ENCODE results near the gene CDH12.
"Not testable (repeated sequence)": the region's sequence is repeated elsewhere in the genome, so short reads cannot be mapped to it uniquely, and the experiment has no call there.

Gene CDH12

DNA sequence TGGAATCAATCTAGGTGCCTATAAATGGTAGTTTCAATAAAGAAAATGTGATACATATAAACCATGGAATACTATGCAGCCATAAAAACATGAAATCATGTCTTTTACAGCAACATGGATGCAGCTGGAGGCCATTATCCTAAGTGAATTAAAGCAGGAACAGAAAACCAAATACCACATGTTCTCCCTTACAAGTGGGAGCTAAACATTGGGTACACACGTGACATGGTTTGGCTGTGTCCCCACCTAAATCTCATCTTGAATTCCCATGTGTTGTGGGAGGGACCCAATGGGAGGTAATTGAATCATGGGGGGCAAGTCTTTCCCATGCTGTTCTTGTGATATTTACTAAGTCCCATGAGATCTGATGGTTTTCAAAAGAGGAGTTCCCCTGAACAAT, 78.9 kb downstream of the CDH12 start:
- not testable (repeated sequence) for DNase-seq (ENCODE audit: low read depth in 3 of 3, low spot score in 1 of 3)

DNA sequence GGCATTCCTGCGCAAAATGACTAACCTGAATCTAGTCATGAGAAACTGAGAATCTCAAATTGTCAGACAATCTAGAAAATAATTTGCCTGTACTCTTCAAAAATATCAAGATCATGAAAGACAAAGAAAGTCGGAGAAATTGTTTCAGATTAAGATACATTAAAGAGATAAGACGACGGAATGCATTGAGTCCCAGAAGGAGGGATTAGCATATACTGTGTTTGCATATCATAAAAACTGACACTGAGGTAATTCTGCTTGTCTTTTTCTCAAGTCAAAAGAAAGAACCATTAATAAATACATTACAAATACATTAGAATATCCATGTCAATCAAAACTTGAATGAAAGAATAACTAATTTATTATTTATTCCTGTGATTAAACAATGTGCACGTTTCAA, 88.4 kb downstream of the CDH12 start:
- DNase-seq (ENCODE audit: low read depth in 3 of 3, low spot score in 1 of 3), result no peak

DNA sequence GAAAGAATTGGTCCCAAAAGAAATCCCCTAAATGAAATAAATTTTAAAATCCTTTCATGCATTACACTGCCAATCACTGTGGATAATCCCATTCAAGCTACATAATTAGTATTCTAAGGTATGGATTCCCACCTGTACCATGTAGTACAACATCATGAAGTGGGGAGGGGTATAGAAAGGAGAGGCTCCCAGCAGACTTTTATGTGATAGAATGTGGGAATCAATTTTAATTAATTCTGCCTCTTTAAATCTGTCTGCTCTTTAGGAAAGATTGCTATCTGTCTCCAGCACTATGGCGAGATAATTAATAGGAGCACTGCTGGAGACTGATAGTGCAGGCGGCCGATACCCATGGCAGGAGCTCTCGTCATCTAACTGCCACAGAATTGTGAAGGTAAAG, 95.4 kb downstream of the CDH12 start:
- no peak for DNase-seq (ENCODE audit: low read depth in 3 of 3, low spot score in 1 of 3)

DNA sequence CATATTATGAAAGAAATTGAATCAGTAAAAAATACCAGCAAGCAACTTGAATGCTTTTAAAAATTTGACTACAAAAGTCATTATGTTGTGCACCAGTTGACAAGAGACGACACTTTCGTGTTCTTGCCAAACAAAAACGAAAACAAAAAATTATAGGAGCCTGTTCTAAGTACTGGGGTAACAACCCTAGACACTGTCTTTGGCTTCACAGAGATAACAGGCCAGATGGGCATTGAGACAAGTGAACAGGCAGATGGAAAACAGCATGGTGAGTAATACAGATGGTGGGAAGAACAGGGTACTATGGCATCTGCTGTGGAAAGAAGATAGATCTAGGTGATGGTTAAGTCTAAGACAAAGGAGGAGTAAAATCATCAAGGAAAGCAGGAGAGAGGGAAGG, 99.0 kb downstream of the CDH12 start:
- no peak for DNase-seq (ENCODE audit: low read depth in 3 of 3, low spot score in 1 of 3)

DNA sequence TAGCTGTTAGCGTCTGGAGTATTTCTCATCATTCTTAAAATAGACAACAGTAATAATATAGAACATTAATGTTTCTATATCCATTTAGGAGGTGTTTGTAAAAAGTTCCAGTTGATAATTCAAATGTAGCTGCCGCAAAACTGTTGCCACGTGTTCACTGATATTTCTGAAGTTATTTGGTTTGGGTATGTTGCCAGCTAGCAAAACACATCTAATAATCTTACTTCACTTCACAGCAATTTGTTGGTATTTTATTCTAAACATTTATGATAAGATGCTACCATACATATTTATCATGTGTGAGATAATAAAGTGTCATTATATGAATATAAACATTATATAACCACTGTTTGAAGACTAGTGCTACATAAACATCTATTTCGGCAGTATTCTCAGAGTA, 101.6 kb downstream of the CDH12 start:
- no peak for DNase-seq (ENCODE audit: low read depth in 3 of 3, low spot score in 1 of 3)

DNA sequence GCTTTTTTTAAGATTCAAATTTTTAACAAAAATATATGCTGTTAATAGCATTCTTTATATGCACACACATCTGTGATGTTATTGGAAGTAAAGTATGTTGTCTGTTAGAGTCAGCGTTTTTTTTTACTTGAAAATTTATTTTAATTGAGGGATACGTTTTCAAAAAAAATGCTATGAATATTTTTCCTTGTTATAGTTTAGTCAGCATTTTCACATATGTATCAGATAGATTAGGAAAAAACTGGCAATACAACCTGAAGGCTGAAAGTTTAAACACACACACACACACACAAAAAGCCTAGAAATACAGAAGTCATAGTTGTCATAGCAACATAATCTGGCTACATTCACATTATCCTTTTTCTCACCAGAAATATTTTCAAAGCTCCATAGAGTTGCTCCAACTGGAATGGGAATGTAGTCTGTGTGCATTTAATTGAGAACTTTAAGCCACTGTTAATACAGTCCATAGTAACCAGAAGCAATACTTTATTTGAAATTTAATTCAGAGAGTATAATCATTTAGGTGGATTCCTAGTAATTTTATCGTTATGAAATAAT, 116.6 kb downstream of the CDH12 start:
- no peak for DNase-seq (ENCODE audit: low read depth in 3 of 3, low spot score in 1 of 3)

DNA sequence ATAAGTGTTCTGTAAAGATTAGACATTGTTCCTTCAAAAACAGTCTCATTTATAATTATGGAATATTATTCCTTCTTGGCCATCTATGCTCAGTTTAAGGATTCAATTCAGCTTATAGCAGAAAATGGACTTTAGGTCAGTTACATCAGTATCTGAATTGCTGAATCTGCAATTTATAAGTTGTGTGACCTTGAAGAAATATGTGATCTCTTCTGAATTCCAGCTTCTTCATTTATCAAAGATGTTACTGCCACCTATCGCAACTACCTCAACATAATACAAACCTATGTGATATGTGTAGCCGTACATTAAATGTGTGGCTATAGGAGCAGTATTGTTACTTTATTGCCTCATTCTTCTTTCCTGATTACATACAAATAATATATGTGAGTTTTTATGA, 118.2 kb downstream of the CDH12 start:
- no peak for DNase-seq (ENCODE audit: low read depth in 3 of 3, low spot score in 1 of 3)

DNA sequence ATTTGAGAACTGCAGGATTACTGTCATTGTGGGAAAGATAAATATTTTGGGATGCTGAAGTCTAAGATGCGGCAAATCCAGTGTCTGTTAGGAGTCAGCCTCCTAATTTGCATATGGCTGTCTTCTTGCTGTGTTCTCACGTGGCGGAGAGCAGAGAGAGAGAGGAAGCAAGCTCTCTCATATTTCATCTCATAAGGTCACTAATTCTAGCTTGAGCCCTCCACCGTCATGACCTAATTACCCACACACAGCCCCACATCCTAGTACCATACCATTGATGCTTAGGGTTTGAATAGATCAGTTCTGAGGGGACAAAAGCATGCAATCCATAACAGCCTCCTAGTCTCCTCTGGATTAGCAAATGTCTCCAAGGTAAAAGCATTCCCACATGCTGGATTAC, 124.5 kb downstream of the CDH12 start:
- no peak for DNase-seq (ENCODE audit: low read depth in 3 of 3, low spot score in 1 of 3)

DNA sequence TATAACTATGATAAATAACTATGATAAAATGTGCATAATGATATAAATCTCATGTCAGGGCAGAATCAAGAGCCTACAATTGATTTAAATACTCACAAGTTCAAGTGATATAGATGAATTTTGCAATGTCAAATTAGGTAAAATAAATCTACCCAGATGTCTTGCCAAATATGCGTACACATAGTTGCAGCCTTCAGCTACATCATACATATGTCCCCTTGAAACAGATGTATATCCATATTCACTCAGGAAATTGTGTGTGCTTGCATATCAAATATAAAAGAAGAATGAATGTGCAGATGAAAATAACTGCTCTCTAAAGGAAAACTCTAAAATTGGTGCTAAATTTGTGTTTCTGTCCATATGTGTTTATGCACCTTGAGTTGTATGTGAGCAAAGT, 130.7 kb downstream of the CDH12 start:
- no peak for DNase-seq (ENCODE audit: low read depth in 3 of 3, low spot score in 1 of 3)

DNA sequence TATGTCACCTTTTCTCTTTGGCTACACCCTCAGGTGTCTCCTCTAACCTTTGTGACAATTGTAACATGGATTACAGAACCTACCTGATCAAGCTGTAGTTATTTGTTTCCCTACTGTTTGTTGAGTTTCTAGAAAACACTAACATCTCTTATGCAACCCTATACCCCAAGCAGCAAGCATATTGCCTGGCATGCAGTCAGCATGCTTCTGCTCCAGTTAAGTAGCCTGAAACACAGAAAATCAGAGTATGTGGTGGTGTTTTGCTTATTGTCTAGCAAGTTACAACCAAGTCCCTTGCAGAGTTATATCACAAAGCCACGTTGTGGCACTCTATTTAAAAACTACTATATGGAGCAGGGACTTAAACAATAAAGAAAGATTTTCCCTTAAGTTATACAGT, 131.1 kb downstream of the CDH12 start:
- no peak for DNase-seq (ENCODE audit: low read depth in 3 of 3, low spot score in 1 of 3)

DNA sequence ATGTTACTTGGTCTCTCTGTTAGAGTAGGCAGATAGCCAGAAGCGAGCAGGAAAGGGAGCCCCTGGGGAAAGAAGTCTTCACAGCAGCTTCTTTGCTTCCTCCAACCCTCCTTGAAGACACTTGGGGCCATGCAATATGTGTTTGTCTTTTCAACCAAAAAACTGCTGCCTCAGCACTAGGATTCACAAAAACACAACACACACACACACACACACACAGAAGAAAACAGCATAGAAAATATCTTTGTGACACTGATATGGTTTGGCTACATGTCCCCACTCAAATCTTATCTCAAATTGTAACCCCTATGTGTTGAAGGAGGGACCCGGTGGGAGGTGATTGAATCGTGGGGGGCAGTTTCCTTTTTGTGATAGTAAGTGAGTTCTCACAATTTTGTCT, 133.3 kb downstream of the CDH12 start:
- no peak for DNase-seq (ENCODE audit: low read depth in 3 of 3, low spot score in 1 of 3)

DNA sequence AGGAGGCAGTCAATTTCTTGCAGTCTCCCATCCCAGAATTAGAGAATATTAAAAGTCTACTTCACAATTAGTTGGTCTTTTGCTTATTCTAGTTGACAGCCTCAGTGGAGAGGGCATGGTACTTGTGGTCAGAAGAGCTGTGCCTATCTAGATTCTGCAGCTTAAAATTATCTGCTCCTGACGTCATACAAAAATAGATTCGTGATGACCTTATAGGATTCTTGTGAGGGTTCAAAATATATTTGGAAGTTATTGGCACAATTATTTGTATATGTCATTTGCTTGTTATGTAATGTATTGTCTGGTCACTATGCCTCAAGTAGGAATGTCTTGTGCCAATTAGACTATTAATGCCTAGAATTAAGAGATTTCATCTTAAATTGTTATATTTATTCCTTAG, 142.5 kb downstream of the CDH12 start:
- no peak for DNase-seq (ENCODE audit: low read depth in 3 of 3, low spot score in 1 of 3)

DNA sequence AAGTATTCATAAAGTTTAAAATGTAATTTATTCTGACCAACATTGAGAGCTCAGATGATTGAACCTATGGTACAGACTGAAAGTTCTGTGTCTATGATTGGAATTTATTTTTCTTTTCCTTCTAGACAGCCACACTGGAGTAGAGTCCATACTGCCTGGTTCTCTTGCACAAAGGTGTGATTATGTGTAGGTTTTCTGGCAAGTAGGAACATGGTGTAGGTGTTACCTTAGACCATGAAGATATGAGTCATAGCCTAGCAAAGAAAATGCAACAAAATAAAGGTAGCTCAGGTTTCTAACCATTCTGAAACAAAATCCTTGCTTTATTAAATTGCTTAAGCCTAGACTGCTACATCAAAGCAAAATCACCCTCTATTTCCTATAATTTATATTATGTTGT, 143.4 kb downstream of the CDH12 start:
- DNase-seq (ENCODE audit: low read depth in 3 of 3, low spot score in 1 of 3), result no peak

DNA sequence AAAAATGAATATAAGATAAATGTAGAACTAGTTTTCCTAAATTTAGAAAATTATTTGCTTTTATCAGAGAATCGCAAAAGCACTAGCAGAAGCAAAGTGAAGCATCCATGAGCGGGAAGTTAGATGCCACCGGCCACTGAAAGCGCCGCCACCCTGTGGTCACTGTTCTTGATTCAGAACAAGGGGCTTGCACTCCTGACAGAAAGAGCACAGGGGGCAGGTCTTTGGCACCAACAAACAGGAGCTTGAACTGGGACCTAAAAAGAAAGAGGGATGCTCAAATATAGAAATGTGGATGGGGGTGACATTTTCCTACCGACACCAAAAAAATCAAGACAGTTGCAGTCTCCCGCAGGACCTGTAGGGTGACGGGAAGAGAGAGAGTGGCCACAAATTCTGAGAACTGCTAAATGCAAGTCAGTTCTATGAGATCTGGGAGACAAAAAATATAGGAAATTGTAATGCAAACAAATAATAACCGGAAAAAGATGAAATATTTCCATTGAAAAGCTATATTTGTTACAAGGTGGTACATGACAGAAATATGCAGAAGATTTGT, 144.3 kb downstream of the CDH12 start:
- DNase-seq (ENCODE audit: low read depth in 3 of 3, low spot score in 1 of 3), result no peak

DNA sequence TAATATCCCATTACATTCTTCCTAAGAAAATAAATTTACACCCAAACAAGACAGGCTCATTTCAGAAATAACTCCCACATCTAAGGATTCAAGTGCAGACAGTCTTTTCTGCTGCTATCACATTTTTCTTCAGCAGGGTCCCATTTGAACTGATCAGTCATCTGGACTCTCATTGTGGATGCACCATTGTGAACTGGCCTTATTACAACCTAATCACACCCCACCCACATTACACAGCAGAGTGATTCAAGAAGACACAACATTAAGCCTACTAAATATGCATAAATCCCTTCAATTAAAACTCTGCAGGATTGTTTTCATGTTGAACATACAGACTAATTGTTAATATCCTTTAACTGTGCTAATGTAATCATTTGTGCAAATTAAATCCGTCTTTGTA, 146.2 kb downstream of the CDH12 start:
- DNase-seq (ENCODE audit: low read depth in 3 of 3, low spot score in 1 of 3), result no peak

DNA sequence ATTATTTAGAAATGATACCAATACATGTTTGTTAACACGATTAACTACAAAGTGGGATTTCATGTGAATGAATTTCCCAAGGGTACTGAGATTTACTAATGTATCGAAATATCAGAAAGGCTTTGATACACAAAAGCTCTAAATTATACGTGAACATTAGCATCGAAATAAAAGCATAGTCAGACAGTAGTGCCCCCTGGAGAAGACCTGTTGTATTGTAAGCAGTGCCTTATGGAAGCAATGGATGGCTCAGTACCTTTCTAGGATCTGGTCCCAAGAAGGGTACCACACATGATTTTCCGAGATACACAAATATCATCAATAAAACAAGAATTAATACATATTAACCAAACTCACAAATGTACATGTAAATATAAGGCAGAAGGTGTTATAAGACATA, 153.8 kb downstream of the CDH12 start:
- no peak for DNase-seq (ENCODE audit: low read depth in 3 of 3, low spot score in 1 of 3)

DNA sequence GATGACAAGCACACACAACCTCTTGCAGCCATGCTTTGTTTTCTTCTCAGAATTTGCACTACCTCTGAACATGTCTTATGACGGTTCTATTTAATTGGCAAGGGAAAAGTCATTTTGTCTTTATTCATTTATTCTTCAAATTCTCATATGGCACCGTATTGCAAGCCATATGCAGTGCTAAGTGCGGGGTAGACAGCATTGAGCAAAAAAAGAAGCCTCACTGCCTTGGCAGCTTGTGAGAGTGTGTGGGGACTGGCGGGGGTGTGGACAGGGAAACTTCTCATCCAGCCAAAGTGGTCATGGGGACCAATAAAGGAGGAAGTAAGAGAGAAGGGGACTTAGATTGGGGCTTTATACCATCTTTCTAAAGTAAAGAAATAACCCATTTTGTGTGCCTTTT, 160.0 kb downstream of the CDH12 start:
- DNase-seq (ENCODE audit: low read depth in 3 of 3, low spot score in 1 of 3), result no peak

DNA sequence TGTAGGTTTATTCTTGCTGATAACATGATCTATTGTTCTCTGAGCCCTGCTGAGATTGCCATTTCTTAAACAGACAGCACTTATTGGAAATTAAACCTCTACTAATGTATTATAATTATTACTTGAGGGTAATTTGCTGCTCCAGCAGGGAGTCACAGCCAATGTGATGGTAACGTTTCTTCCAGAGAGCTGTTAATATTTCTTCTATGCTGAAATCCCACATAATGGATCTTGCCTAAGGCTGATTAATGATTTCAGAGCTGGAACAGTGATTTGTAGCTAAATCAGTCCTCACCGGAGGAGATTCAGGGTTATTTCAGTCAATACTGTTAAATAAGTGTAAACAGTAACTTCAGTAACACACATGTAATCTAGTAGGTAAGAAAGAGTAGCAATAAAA, 170.1 kb downstream of the CDH12 start:
- DNase-seq (ENCODE audit: low read depth in 3 of 3, low spot score in 1 of 3), result no peak

DNA sequence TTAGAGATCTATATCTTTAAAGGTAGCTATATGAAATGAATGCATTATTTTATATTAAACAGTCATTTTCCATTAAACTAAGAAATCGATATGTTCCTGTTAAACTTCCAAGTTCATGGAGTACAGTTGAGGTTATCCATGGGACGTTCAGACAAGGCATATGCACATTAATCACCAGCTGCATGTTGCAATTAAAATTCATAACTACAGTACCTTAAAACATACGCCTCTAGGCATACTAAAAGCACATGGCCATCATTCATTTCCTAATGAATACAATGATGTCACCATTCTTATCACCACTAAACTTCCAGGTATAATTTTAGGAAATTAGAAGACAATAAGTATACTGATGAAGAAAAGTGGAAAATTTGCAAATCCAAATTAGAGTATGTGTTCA, 174.3 kb downstream of the CDH12 start:
- DNase-seq (ENCODE audit: low read depth in 3 of 3, low spot score in 1 of 3), result no peak

DNA sequence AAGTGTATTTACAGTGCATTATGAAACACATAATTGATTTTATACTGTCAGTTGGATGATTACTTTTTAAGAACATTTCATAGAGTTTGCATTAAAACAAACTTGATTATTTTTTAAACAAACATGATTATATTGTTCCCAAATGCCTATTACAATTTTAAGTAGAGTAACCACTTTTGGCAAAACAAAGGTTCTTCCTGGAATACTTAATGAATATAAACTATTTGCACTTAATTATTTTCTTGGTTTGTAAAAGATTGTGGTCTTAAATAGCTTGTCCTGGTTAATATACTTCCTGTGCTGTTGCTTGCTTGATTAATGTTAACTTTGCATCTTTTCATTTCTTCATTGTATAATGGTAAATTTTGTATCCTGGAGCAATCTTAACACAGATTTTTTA, 180.0 kb downstream of the CDH12 start:
- no peak for DNase-seq (ENCODE audit: low read depth in 3 of 3, low spot score in 1 of 3)

DNA sequence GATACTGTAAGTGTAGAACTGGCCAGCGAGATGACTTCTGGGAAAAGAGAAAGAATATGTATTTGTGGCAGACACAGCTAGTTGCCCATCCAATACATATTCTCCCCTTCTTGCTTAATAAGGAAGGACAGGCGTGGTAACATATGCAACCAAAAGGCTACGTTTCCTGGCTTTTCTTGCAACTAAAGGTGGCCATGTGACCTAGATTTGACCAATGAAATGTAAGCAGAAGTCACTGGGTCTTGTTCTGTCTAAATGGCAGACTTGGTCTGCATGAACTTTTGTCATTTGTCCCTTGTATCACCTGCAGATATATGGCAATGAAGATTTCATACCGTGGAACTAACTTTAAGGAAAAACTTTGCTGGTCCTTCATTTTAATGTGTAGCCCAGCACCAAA, 183.8 kb downstream of the CDH12 start:
- DNase-seq (ENCODE audit: low read depth in 3 of 3, low spot score in 1 of 3), result no peak

DNA sequence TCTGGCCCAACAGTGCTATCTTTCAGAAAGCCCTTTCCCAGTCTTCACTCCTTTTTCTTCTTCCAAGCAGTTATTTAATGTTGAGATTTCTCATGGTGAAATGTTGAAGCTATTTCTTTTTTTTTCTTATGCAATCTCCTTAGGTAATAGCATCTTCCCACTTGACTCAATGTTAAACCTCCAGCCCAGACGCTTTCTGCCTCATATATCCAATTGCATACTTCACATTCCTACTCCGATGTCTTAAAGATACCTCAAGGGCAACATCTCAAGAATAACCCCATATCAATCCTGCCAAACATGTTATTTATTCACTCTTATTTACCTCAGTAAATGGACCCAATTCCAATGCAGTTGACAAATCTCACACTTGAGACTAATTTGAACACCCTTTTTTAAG, 187.3 kb downstream of the CDH12 start:
- no peak for DNase-seq (ENCODE audit: low read depth in 3 of 3, low spot score in 1 of 3)

DNA sequence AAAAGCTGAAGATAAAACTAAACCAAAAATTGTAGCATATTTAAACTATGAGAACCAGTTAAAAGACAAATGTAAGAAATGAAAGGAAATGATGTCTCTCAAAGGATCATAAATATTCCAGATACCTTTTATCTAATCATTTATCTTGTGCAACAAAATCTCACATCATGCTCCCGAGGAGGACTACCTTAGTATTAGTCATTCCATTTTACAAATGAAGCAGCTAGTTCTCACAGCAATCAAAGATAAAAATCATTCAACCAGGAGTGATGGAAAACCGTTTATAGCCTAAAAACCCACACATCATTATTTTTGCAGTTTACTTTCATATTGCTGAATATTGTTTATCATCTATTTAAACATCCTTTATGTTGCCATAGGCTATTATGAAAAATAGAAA, 190.0 kb downstream of the CDH12 start:
- DNase-seq (ENCODE audit: low read depth in 3 of 3, low spot score in 1 of 3), result no peak

DNA sequence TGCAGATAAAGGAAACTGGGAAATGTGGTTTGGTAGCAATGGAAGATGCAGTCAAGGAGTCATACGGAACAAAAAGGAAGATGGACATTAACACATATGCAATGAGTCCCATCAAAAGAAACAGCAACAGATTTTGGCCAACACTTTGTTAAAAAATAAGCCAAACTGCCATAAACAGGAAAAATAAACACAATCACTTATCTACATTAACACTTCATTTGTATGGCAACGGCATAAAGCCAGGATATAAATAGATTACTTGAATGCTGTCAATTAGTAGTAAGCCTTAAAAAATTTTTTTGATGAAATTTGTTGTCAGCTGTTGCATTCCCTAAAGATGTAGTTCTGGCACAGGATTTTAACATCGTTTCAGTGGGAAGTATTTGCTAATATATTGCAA, 190.8 kb downstream of the CDH12 start:
- no peak for DNase-seq (ENCODE audit: low read depth in 3 of 3, low spot score in 1 of 3)

Measured in stimulated activated CD4-positive, alpha-beta T cell treated with anti-CD3 and anti-CD28 coated beads, TNF-alpha, amount 100 ng/mL, for 1 hour (primary cell).